Prostate gland (tissue), 2 donors: Measurements from ENCODE around the gene RPA1. TPM values are rescaled to one million over a fixed set of nuclear protein-coding genes. Genes with fewer than 3 reads are reported as not detected.

Experiments used
- DNase-seq: peaks from one replicate; pipeline ENCODE4 v3.0.0-alpha.2; 2019; ENCODE audit warnings: low spot score
- H3K27ac ChIP-seq, 2 donors: fragments of 200-600 bp; sonication (generic); 2 replicates each; pipeline ENCODE4 v1.5.1; 2017 to 2019
- H3K27me3 ChIP-seq: fragments of 200-600 bp; sonication (generic); replicated peaks from 2 replicates; pipeline ENCODE4 v1.5.1; 2019; ENCODE audit not compliant: insufficient read depth
- H3K36me3 ChIP-seq, 2 donors: fragments of 200-600 bp; sonication (generic); 1 replicate in 1 of 2; 2 replicates in 1 of 2; pipeline versions ENCODE4 v1.5.1 to v1.8.1; 2017 to 2019
- H3K4me1 ChIP-seq: fragments of 200-600 bp; sonication (generic); replicated peaks from 2 replicates; pipeline ENCODE4 v1.5.1; 2019
- H3K4me3 ChIP-seq, 2 donors: fragments of 200-600 bp; sonication (generic); 2 replicates each; pipeline ENCODE4 v1.5.1; 2017 to 2019
- H3K9me3 ChIP-seq: fragments of 200-600 bp; sonication (generic); 2 replicates; pipeline ENCODE4 v1.5.1; 2017
- CTCF ChIP-seq, 4 experiments: fragments of 200-600 bp in 2 of 4; fragments of 450-650 bp in 2 of 4; sonication (generic) in 2 of 4; IDR thresholded peaks; 1 replicate in 3 of 4; 2 replicates in 1 of 4; pipeline ENCODE4 v1.5.1; 2016 to 2019; ENCODE audit warnings: antibody characterized with exemption in 4 of 4, mild to moderate bottlenecking in 2 of 4, moderate library complexity in 2 of 4
- POLR2A ChIP-seq: fragments of 450-650 bp; IDR thresholded peaks from one replicate; pipeline ENCODE4 v1.6.1; 2016; ENCODE audit warnings: antibody characterized with exemption, mild to moderate bottlenecking
- POLR2AphosphoS5 ChIP-seq: sonication (generic); formaldehyde crosslinking; IDR thresholded peaks from one replicate; pipeline ENCODE4 v1.6.1; 2017; ENCODE audit warnings: antibody characterized with exemption
- WGBS: methylation state at CpG from one replicate; pipeline ENCODE4 v1.1.5; 2018; 5-methylcytosine and 5-hydroxymethylcytosine counted together
- intact Hi-C: fragments of 100-400 bp; cut with DNase I; formaldehyde crosslinking; loops from one replicate; pipeline ENCODE4 v1.14.2; 2022
- total RNA-seq, 2 donors: library from RNA; depleted of rRNA; stranded (reverse); fragments of >200 nt; gene quantifications; one replicate each; pipeline ENCODE4 v1.1.0, GENCODE V29; 2016

RPA1 gene
- total RNA-seq, 2 donors from 2014 or later, result 33.0 to 34.0 TPM

GRCh38 chr17:1810450-1811103 lies 19.2 kb upstream of the RPA1 start:
- Histone ChIP-seq H3K9me3 (no peaks in the 10 kb centered on the region), H3K4me3 (no peak overlapping the region), H3K36me3 (no peaks in the 10 kb centered on the region), H3K27me3 (no peaks in the 10 kb centered on the region), H3K4me1 (no peaks in the 10 kb centered on the region), H3K27ac (no peak overlapping the region)
- intact Hi-C loops, result no loop called here
- DNase-seq, result no peak
- TF ChIP-seq POLR2AphosphoS5, result no peak
- no peak for TF ChIP-seq POLR2A
- TF ChIP-seq CTCF (IDR thresholded peaks at IDR 0.05), result no peak
- 72% methylated on average over 20 of the region's 20 CpGs for WGBS

- no peak overlapping the region for H3K4me3 ChIP-seq
- no peaks in the 10 kb centered on the region for H3K4me1 ChIP-seq
- no peak for DNase-seq
- TF ChIP-seq POLR2A (no peak), POLR2AphosphoS5 (no peak), CTCF (IDR thresholded peaks at IDR 0.05) (no peak)
- no peaks in the 10 kb centered on the region for H3K36me3 ChIP-seq
- H3K27ac ChIP-seq, result no peak overlapping the region
- WGBS, result 65% methylated on average over 5 of the region's 5 CpGs
- intact Hi-C loops, result no loop called here
- H3K9me3 ChIP-seq, result no peaks in the 10 kb centered on the region
- no peaks in the 10 kb centered on the region for H3K27me3 ChIP-seq
Observed at GRCh38 chr17:1813088-1813487, 16.7 kb upstream of the RPA1 start.

- no peaks in the 10 kb centered on the region for H3K4me1 ChIP-seq
- WGBS, result 41% methylated on average over 7 of the region's 7 CpGs
- TF ChIP-seq POLR2A, result no peak
- no peak for TF ChIP-seq CTCF (IDR thresholded peaks at IDR 0.05)
- TF ChIP-seq POLR2AphosphoS5, result no peak
Observed at GRCh38 chr17:1820528-1821252, 9.1 kb upstream of the RPA1 start.

GRCh38 chr17:1829216-1829591 lies 601 bp upstream of the RPA1 start:
- TF ChIP-seq POLR2A (no peak), POLR2AphosphoS5 (no peak), CTCF (IDR thresholded peaks at IDR 0.05) (no peak)
- intact Hi-C loops, result loop anchor here (5.0 kb wide), 1 partner anchor 42 kb away; no protein-coding TSS in a partner anchor
- H3K4me1 ChIP-seq, result peaks cover 4% of the 10 kb centered on the region
- H3K27ac ChIP-seq, result peak overlapping the region; percentile 86 to 90
- H3K9me3 ChIP-seq, result no peaks in the 10 kb centered on the region
- no peaks in the 10 kb centered on the region for H3K36me3 ChIP-seq
- no peak for DNase-seq
- H3K4me3 ChIP-seq, result peak overlapping the region; percentile 78 to 93
- H3K27me3 ChIP-seq, result no peaks in the 10 kb centered on the region
- WGBS, result 0% methylated on average over 13 of the region's 13 CpGs

More at GRCh38 chr17:1820528-1821252, 9.1 kb upstream of the RPA1 start:
- Histone ChIP-seq H3K27me3 (no peaks in the 10 kb centered on the region), H3K36me3 (no peaks in the 10 kb centered on the region), H3K27ac (peak overlapping the region in 1 of 2 donors; percentile 5), H3K4me3 (no peak overlapping the region), H3K9me3 (no peaks in the 10 kb centered on the region)
- no peak for DNase-seq
- intact Hi-C loops, result no loop called here

- Histone ChIP-seq H3K4me1 (peaks cover 4% of the 10 kb centered on the region), H3K4me3 (peak overlapping the region; percentile 78 to 93), H3K36me3 (no peaks in the 10 kb centered on the region), H3K27ac (peak overlapping the region; percentile 86 to 90), H3K9me3 (no peaks in the 10 kb centered on the region), H3K27me3 (no peaks in the 10 kb centered on the region)
- intact Hi-C loops, result no loop called here
- peak; percentile 9 for DNase-seq
- TF ChIP-seq CTCF (IDR thresholded peaks at IDR 0.05) (no peak), POLR2AphosphoS5 (no peak), POLR2A (no peak)
- 0% methylated on average over 11 of the region's 11 CpGs for WGBS
Observed at GRCh38 chr17:1830288-1830687, 483 bp downstream of the RPA1 start.
